ENCODE results near the gene TIGD2. TPM values are rescaled to one million over a fixed set of nuclear protein-coding genes. Genes with fewer than 3 reads are reported as not detected.

The TIGD2 gene
- polyA plus RNA-seq, 1 donor from 2014 or later = 4.7 TPM

DNA sequence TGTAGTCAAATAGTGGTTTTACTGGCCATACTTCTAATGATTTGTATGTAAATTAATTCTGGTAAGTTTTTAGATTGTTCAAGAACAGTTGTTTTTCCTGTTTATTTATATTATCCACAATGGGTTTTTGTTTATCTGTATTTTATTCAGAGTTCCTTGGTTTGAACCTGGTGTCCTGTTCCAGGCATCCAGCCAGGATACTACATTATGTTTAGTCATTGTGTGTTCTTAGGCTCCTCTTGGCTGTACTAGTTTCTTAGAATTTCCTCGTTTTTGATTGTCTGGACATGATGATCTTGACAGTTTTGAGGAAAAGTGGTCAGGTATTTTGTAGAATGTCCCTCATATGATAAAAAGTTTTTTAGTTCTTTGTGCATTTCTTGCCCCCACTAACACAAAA lies 7.8 kb downstream of the TIGD2 start:
- Histone ChIP-seq H3K27me3 (ENCODE audit: insufficient read depth, low read depth, low read length) (no peaks in the 10 kb centered on the region), H3K4me2 (ENCODE audit: low read length) (no peak overlapping the region), H3K9me2 (ENCODE audit: insufficient read depth, low read length) (no peaks in the 10 kb centered on the region), H3K36me3 (ENCODE audit: insufficient read depth, low read length) (no peaks in the 10 kb centered on the region), H4K20me1 (ENCODE audit: insufficient read depth) (no peaks in the 10 kb centered on the region), H3K27ac (ENCODE audit: low read length) (no peak overlapping the region), H3F3A (ENCODE audit: insufficient read depth, low read length, poor library complexity, severe bottlenecking) (no peaks in the 10 kb centered on the region), H3K79me2 (replicated peaks; ENCODE audit: insufficient read depth, low read length) (no peaks in the 10 kb centered on the region), H3K9me3 (ENCODE audit: low read length) (no peaks in the 10 kb centered on the region), H2AFZ (ENCODE audit: low read depth, low read length) (no peak overlapping the region), H3K4me3 (ENCODE audit: low read length) (no peak overlapping the region), H3K9ac (ENCODE audit: low read length) (no peak overlapping the region)
- no peak for TF ChIP-seq EZH2 (IDR thresholded peaks at IDR 0.05; ENCODE audit: borderline replicate concordance, insufficient read depth, low read length, poor library complexity, severe bottlenecking)
- no peak for TF ChIP-seq TAF1 (IDR thresholded peaks at IDR 0.05; ENCODE audit: low read depth)
- TF ChIP-seq MXI1 (conservative IDR thresholded peaks at IDR 0.05; ENCODE audit: poor library complexity, severe bottlenecking) = no peak
- TF ChIP-seq SMC3 (conservative IDR thresholded peaks at IDR 0.05; ENCODE audit: poor library complexity) = no peak
- TF ChIP-seq, protein P1, sequence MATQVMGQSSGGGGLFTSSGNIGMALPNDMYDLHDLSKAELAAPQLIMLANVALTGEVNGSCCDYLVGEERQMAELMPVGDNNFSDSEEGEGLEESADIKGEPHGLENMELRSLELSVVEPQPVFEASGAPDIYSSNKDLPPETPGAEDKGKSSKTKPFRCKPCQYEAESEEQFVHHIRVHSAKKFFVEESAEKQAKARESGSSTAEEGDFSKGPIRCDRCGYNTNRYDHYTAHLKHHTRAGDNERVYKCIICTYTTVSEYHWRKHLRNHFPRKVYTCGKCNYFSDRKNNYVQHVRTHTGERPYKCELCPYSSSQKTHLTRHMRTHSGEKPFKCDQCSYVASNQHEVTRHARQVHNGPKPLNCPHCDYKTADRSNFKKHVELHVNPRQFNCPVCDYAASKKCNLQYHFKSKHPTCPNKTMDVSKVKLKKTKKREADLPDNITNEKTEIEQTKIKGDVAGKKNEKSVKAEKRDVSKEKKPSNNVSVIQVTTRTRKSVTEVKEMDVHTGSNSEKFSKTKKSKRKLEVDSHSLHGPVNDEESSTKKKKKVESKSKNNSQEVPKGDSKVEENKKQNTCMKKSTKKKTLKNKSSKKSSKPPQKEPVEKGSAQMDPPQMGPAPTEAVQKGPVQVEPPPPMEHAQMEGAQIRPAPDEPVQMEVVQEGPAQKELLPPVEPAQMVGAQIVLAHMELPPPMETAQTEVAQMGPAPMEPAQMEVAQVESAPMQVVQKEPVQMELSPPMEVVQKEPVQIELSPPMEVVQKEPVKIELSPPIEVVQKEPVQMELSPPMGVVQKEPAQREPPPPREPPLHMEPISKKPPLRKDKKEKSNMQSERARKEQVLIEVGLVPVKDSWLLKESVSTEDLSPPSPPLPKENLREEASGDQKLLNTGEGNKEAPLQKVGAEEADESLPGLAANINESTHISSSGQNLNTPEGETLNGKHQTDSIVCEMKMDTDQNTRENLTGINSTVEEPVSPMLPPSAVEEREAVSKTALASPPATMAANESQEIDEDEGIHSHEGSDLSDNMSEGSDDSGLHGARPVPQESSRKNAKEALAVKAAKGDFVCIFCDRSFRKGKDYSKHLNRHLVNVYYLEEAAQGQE (IDR thresholded peaks at IDR 0.05; ENCODE audit: borderline replicate concordance) = no peak
- TF ChIP-seq POLR2AphosphoS5 (IDR thresholded peaks at IDR 0.05) = no peak

DNA sequence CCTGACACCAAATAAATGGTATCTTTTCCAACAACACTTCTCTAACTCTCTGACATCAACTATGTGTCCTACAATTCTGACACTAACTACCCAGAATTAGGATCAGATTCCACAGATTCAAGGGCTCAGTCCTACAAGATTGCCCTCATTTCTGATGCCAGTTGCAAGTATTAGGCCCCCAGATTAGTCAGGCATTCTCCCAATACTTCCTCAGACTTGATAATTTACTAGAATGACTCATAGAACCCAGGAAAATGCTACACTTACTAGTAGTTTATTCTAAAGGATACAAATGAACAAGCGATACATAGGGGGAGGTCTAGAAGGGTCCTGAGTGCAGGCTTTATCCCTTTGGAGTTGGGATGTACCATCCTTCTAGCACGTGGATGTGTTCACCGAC lies 8.5 kb downstream of the TIGD2 start:
- Histone ChIP-seq H3K36me3 (ENCODE audit: insufficient read depth, low read length) (no peaks in the 10 kb centered on the region), H3K79me2 (replicated peaks; ENCODE audit: insufficient read depth, low read length) (no peaks in the 10 kb centered on the region), H3K4me2 (ENCODE audit: low read length) (no peak overlapping the region), H2AFZ (ENCODE audit: low read depth, low read length) (no peak overlapping the region), H3K27me3 (ENCODE audit: insufficient read depth, low read depth, low read length) (no peaks in the 10 kb centered on the region), H3K9me3 (ENCODE audit: low read length) (no peaks in the 10 kb centered on the region), H3F3A (ENCODE audit: insufficient read depth, low read length, poor library complexity, severe bottlenecking) (no peaks in the 10 kb centered on the region), H3K27ac (ENCODE audit: low read length) (no peak overlapping the region), H4K20me1 (ENCODE audit: insufficient read depth) (no peaks in the 10 kb centered on the region), H3K9me2 (ENCODE audit: insufficient read depth, low read length) (no peaks in the 10 kb centered on the region), H3K4me3 (ENCODE audit: low read length) (no peak overlapping the region), H3K9ac (ENCODE audit: low read length) (no peak overlapping the region)
- no peak for TF ChIP-seq MXI1 (conservative IDR thresholded peaks at IDR 0.05; ENCODE audit: poor library complexity, severe bottlenecking)
- TF ChIP-seq RAD21 (conservative IDR thresholded peaks at IDR 0.05) = no peak
- no peak for TF ChIP-seq SMC3 (conservative IDR thresholded peaks at IDR 0.05; ENCODE audit: poor library complexity)
- TF ChIP-seq, protein P2, sequence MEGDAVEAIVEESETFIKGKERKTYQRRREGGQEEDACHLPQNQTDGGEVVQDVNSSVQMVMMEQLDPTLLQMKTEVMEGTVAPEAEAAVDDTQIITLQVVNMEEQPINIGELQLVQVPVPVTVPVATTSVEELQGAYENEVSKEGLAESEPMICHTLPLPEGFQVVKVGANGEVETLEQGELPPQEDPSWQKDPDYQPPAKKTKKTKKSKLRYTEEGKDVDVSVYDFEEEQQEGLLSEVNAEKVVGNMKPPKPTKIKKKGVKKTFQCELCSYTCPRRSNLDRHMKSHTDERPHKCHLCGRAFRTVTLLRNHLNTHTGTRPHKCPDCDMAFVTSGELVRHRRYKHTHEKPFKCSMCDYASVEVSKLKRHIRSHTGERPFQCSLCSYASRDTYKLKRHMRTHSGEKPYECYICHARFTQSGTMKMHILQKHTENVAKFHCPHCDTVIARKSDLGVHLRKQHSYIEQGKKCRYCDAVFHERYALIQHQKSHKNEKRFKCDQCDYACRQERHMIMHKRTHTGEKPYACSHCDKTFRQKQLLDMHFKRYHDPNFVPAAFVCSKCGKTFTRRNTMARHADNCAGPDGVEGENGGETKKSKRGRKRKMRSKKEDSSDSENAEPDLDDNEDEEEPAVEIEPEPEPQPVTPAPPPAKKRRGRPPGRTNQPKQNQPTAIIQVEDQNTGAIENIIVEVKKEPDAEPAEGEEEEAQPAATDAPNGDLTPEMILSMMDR (IDR thresholded peaks at IDR 0.05; ENCODE audit: poor library complexity, severe bottlenecking) = no peak
- TF ChIP-seq TAF1 (IDR thresholded peaks at IDR 0.05; ENCODE audit: low read depth) = no peak
